Placental pericyte (primary cell): ENCODE results near the gene CC2D1A. TPM values are rescaled to one million over a fixed set of nuclear protein-coding genes. Genes with fewer than 3 reads are reported as not detected.
A peak's percentile ranks its signal among the peaks of the same experiment; 100 is the strongest.

ENCODE experiments used
- small RNA-seq: library from RNA; depleted of rRNA; stranded (forward); fragments of <200 nt; gene quantifications from one replicate; pipeline ENCODE3, GENCODE V24; 2012; ENCODE audit warnings: low replicate concordance
- total RNA-seq: library from RNA; depleted of rRNA; stranded (reverse); fragments of >200 nt; gene quantifications from 2 replicates; pipeline ENCODE4 v1.2.3, GENCODE V29; 2012

Gene CC2D1A
- 18.6 and 21.4 TPM in 2 replicates for total RNA-seq

DNA sequence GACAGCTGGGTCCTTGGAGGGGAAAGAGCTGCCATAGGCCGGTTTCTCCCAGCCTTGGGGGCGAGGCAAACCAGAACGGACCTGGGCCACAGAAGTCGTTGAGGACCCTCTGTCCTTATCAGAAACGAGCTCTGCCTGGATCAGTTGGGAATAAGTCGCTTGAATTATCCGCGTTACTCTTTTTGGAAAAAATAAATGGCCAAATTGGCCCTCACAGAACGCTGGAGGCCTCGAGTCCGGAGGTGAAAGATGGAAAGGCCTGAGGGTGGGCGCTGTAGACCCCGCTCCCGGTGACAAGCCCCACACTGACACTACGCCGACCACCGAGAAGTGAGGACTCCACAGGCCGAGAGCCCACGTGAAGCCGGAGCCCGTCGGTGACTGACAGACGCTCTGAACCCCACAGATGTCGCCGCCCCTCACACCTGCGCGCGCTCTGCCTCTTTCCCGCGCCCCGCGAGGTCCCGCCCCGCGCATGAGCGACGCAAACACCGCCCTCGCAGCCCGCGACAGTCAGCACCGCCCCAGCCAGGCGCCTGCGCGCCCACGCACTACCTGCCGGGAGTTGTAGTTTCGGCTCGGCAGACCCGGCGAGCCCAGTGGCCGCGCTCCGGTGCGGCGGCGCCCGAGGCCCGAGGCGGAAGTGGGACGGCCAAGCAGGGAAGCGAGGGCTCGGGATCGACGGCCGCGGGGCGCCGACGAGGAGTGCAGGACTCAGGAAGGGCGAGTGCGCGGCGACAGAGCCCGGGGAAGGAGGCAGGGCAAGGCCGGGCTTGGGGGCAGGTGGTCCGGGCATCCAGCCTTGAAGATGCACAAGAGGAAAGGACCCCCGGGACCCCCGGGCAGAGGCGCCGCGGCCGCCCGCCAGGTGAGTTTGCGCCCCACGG lies at the start of gene CC2D1A, which contains the start of gene BRME1:
TSS of gene CC2D1A (plus strand) at position 568 of the 887 bp plus-strand sequence. CDS start at position 809, 241 bp downstream.
TSS of gene BRME1 (minus strand) at position 484 of the 887 bp plus-strand sequence. CDS start 1,225 bp downstream, outside the sequence.

DNA sequence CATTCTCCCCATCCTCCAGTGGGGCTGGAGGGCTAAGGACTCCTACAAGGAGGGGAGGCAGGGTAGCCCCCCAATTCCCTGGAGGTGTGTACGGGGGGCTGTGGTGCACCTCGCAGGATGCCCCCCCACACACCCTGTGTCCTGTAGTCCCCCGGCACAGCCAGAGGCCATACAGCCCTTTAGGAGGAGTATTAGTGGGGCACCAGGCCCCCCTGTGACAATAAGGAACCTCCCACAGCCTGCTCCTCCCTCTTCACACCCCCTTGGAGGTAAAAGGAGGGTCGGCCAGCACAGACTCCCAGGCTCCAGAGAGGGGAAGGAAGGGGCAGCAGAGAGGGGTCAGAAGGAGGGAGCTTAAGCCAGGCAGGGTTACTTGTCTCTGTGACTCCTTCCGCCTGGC lies 29.2 kb upstream of the CC2D1A start, which contains the start of gene NANOS3:
TSS of gene NANOS3 (plus strand) at position 301 of the 400 bp plus-strand sequence. CDS start 115 bp downstream, outside the sequence.

DNA sequence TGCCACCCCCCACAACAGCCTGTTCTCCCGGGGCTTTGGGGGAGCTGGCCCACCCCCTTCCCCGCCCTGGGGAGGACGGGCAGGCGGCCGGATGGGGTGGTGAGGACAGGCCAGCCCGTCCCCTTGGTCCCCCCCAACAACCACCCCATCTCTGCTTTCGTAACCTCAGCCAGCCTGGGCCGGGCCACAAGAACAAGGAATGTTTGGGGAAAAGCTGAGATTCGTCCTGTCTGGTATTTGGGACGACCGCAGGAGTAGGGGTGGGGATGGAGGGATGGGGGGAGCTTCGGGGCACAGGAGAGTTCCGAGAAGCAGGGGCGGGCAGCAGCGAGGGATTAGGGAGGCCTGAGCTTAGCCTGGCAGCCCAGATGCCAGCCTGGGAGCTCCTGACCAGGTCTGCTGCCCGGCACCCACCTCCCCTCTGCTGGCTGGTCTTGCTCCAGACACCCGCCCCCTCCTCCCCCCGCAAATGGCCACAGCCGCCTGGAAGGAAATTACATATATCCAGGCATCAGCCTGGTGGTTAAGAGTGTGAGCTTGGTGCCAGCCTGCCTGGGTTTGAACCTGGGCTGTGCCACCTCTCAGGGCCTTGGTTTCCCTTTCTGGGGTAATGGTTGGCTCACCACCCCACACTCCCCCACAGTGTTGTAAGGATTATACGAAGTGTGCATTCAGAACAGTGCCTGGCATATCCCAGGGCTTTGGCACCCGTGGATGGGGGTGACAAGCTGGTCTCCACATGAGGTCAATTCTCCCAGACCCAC lies 32.5 kb downstream of the CC2D1A start, which contains the start of gene PODNL1:
TSS of gene PODNL1 (minus strand) at position 117 of the 764 bp plus-strand sequence. CDS start 236 bp downstream, outside the sequence.

DNA sequence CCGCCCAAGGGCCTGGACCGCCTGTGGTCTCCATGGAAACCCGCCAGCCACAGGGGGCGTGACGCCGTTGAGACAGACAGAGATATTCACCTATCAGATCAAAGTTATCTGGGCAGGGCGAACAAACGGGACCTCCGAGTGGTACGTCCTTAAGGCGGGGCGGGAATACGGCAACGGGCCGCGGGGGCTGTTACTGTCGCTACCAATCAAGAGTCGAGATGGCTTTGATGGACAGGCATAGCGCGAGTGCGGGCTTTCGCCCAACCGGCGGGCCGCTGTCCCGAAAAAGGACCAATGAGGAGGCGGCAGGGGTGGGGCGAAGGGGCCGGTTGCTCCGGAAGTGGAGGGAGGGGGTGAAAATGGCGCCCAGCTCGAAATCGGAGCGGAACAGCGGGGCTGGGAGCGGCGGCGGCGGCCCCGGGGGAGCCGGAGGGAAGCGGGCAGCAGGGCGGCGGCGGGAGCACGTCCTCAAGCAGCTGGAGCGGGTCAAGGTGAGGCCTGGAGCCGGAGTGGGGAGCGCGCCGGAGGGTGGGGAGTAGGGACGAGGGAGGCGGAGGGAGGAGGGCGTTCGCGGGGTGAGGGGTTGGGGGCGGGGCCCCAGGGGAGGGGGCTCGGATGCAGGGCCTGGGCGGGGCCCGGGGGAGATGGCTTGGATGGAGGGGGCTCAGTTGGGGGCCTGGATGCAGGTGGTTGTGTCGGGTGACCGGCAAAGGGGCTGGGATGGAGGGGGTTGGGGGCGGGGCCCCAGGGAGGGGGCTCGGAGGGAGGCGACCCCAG lies 46.3 kb downstream of the CC2D1A start, which contains the start of gene DCAF15:
TSS of gene DCAF15 (plus strand) at position 356 of the 777 bp plus-strand sequence. CDS start at position 360, 4 bp downstream.

Small RNAs within 50 kb of the gene (small RNA-seq; reads per million reads assigned to genes)
- gene MIR181C, result 9.2 reads per million, percentile 93 among the genes with 10 or more reads in this experiment
- 45.7 reads per million, percentile 98 among the genes with 10 or more reads in this experiment for gene MIR181D

Other genes starting within 250 kb of the CC2D1A start
- 18.4 and 62.7 TPM in 2 replicates for gene MRI1, start 141.7 kb upstream of the CC2D1A start, total RNA-seq
- gene C19orf53, start 131.7 kb upstream of the CC2D1A start, total RNA-seq, result 53.7 and 142 TPM in 2 replicates
- gene ZSWIM4, start 110.8 kb upstream of the CC2D1A start, total RNA-seq, result 16.8 and 17.5 TPM in 2 replicates
- 0.43 TPM in 1 of 2 replicates, not detected in the other for gene NANOS3, start 29.1 kb upstream of the CC2D1A start, total RNA-seq
- gene BRME1, start 84 bp upstream of the CC2D1A start, total RNA-seq, result 0.43 and 0.44 TPM in 2 replicates
- gene PODNL1, start 32.2 kb downstream of the CC2D1A start, total RNA-seq, result 1.6 and 4.4 TPM in 2 replicates
- gene DCAF15, start 46.3 kb downstream of the CC2D1A start, total RNA-seq, result 11.2 and 35.1 TPM in 2 replicates
- 5.9 and 6.1 TPM in 2 replicates for gene RFX1, start 100.1 kb downstream of the CC2D1A start, total RNA-seq
- gene RLN3, start 121.9 kb downstream of the CC2D1A start, total RNA-seq, result not detected in 2 replicates
- gene IL27RA, start 125.6 kb downstream of the CC2D1A start, total RNA-seq, result 0.88 and 2.4 TPM in 2 replicates
- 0.22 TPM in 1 of 2 replicates, not detected in the other for gene PALM3, start 155.9 kb downstream of the CC2D1A start, total RNA-seq
- under 0.01 and 0.43 TPM in 2 replicates for gene MISP3, start 166.6 kb downstream of the CC2D1A start, total RNA-seq
- gene C19orf67, start 179.6 kb downstream of the CC2D1A start, total RNA-seq, result not detected in 2 replicates
- 24.1 and 31.6 TPM in 2 replicates for gene SAMD1, start 184.6 kb downstream of the CC2D1A start, total RNA-seq
- gene PRKACA, start 211.6 kb downstream of the CC2D1A start, total RNA-seq, result 47.5 and 73.6 TPM in 2 replicates
- gene ASF1B, start 230.4 kb downstream of the CC2D1A start, total RNA-seq, result 0.44 and 30.5 TPM in 2 replicates